HG03066 (cell line): Measurements from ENCODE around the gene PLIN3.
A peak's percentile ranks its signal among the peaks of the same experiment; 100 is the strongest.
"Not testable (repeated sequence)": the region's sequence is repeated elsewhere in the genome, so short reads cannot be mapped to it uniquely, and the experiment has no call there.

Experiments used
- ATAC-seq: cut with Tn5 transposase; IDR thresholded peaks from one replicate; pipeline ENCODE4 v1.9.1; 2021; ENCODE audit warnings: low read depth; ENCODE audit not compliant: unreplicated experiment

The PLIN3 gene

GRCh38 chr19:4851551-4852290 is 15.7 kb downstream of the PLIN3 start:
- no peak for ATAC-seq

GRCh38 chr19:4849019-4849418 is 18.4 kb downstream of the PLIN3 start:
- ATAC-seq, result no peak

GRCh38 chr19:4847190-4847973 is 20.1 kb downstream of the PLIN3 start:
- no peak for ATAC-seq

GRCh38 chr19:4845975-4846374 is 21.5 kb downstream of the PLIN3 start:
- not testable (repeated sequence) for ATAC-seq

GRCh38 chr19:4844348-4845179 is 22.9 kb downstream of the PLIN3 start:
- no peak for ATAC-seq

- ATAC-seq, result no peak
These were observed 23.9 kb downstream of the PLIN3 start for GRCh38 chr19:4843647-4843965.

GRCh38 chr19:4839192-4839591 is 28.3 kb downstream of the PLIN3 start:
- no peak for ATAC-seq

GRCh38 chr19:4832776-4833175 is 34.7 kb downstream of the PLIN3 start:
- no peak for ATAC-seq

- not testable (repeated sequence) for ATAC-seq
These were observed 35.5 kb downstream of the PLIN3 start for GRCh38 chr19:4831979-4832340.

GRCh38 chr19:4831304-4831978 is 36.0 kb downstream of the PLIN3 start, which contains the start of gene TICAM1:
TSS of gene TICAM1 (minus strand) at chr19:4831712. CDS start at chr19:4818377, 13,335 bp downstream.
- ATAC-seq, result peak; percentile 69

- ATAC-seq, result no peak
These were observed 36.6 kb downstream of the PLIN3 start for GRCh38 chr19:4830768-4831265.

- no peak for ATAC-seq
These were observed 37.1 kb downstream of the PLIN3 start for GRCh38 chr19:4830332-4830731.

GRCh38 chr19:4829001-4829712 is 38.3 kb downstream of the PLIN3 start:
- no peak for ATAC-seq

GRCh38 chr19:4823577-4823976 is 43.9 kb downstream of the PLIN3 start:
- no peak for ATAC-seq

- not testable (repeated sequence) for ATAC-seq
These were observed 45.1 kb downstream of the PLIN3 start for GRCh38 chr19:4822354-4822753.

GRCh38 chr19:4821265-4821664 is 46.2 kb downstream of the PLIN3 start:
- ATAC-seq, result no peak

GRCh38 chr19:4817467-4818277 is 49.8 kb downstream of the PLIN3 start:
- no peak for ATAC-seq

- ATAC-seq, result no peak
These were observed 50.6 kb downstream of the PLIN3 start for GRCh38 chr19:4816950-4817278.
